ENCODE data around the gene ENTPD6. TPM values are rescaled to one million over a fixed set of nuclear protein-coding genes. Genes with fewer than 3 reads are reported as not detected.

Gene ENTPD6
- total RNA-seq, 1 experiment from 2014 or later = 62.4 TPM

DNA sequence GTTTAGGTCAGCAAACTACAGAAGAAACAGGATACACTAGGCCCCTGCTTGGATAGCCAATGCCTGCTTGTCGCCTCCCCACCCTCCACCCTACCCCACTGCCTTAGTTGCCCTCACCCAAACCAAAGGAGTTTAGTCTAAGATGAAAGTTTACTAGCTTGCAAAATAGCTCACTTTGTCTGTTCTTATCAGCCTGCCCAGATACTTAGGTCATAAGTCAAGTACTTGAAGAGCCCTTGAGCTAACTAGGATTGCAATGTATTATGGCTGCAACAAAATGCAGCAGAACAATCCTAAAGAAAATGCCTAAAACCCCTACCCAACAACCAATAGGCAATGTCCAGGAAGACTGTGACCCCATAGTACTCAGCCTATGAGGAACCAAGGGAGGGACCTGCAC lies 7.3 kb upstream of the ENTPD6 start:
- DNase-seq (ENCODE audit: low spot score) = no peak

DNA sequence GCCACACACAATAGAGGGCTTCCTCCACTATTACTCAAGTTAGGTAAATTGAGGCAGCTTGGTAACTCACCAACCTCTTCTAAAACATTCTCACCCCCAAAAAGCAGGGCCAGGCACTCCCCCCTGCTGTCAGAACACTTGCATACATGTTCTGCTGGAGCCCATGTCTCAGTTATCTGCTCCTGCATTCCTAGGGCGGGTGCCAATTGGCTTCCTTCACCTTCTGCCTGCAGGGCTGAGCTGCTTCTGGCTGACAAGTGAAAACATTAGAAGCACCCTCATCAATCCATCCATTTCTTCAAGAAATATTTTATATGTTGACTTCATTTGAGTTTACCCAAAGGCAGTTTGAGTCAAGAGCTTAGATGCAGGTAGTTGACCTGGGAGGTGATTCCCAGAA lies 4.5 kb upstream of the ENTPD6 start:
- no peak for DNase-seq (ENCODE audit: low spot score)

DNA sequence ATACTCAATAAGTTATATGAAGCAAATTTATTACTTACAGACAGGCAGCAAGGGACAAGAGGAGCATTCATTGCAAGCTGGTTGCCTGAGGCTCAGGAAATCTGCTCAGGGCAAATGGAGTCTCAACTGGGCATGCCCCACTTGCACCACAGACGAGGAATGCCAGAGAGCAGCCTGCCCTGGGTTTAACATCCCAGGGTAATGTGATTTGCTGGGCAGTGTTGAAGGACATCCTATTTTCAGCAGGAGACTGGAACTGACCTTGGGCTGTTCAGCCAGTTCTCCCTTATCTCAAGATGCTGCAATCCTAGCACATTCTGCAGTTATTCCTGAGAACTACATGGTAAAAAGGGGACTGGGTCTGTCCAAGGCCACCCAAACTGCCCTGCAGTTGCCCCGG lies 3.8 kb upstream of the ENTPD6 start:
- no peak for DNase-seq (ENCODE audit: low spot score)

DNA sequence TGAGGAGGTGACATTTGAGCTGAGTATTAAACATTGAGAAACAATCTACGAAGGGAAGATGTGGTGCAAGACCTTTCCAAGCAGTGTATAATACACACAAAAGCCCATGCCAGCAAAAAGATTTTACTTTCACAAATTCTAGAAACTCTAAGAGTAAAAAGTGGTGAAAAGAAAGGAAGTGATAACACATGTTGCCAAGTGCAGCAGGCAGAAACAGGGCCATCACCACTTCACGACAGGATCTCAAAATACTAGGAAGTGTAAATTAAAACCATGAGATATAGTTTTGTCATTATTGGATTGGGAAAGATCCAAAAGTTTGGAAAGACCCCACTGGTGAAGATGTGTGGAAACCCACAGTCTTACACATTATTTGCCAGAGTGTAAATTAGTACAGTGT lies 1.7 kb upstream of the ENTPD6 start:
- DNase-seq (ENCODE audit: low spot score) = no peak

DNA sequence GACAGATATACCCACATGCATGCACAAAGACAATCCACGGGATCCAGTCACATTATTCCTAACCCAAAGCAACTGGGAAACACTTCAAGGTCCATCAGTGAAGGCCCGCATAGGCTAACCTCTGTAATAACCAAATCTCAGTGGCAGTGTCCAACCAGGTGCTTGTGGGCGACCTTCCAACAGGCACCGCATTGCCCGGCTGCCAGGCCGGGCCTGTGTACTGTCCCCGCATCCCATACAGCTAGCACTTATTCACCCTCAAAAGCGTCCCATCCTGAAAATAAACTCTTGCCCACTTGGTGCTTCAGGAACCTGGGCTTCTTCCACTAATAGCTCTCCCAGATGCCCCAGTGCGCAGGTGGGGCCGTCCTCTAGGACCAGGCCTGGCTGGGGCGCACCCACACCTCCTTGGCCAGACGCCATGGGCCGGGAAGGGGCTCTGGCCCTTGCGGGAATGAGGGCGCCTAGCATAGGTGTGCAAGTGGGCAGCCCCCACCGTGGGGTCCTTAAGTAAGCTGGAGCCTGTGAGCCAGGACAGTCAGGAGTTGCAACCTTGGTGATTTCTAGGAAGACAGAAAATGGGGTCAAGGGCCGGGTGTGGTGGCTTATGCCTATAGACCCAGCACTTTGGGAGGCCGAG lies 1.1 kb upstream of the ENTPD6 start:
- no peak for DNase-seq (ENCODE audit: low spot score)

DNA sequence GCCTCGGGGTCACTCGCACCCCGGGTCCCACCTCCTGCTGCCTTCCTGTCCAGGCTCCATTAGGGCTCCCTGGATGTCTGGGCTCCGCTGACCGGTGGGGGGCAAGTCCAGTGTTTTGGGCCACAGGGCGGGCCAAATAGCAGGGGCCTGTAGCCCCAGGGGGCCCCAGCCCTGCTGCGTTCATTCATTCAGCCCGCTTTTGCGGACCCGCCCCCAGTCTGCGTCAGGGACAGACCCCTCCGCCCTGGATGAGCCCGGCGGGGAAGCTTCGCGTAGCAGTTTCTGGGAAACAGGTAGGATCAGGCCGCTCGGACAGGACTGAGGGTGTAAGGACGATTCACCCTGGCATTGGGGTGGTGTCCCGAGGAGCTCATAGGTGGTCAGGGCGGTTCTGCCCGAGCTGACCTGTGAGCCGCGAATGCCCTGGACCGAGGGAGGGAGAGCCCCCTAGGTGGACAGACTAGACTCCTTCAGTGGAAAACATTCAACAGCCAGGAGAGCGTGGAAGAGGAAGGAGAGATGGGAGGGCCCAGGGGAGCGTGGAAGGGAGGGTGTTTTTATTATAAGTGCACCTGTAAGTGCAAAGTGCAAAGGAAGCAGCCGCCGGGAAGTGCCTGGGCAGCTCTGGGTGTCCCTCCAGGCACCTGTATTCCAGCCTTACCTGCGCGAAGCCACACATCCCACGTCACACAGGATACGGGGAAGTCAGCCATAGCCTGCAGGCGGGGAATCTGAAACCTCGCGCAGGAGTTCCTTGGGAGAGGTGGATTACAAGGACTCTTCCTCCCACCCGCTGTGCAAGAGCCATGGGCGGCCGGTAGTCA lies 662 bp downstream of the ENTPD6 start:
- peak; percentile 22 for DNase-seq (ENCODE audit: low spot score)

DNA sequence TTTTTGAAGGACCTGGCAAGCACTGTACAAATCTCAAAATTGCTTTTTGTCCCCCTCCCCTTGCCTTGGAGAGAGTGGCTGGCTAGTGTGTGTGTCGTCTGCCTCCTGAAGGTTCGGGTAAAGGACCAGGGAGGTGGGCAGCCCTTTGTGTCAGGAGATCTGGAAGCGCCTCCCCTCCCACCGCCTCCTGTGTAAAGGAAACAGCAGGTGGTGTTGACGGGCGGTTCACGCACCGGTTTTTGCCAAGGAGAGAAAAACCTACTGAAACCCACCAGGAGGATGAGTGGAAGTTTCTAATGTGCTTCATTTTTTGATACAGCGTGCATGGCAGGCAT lies 1.2 kb downstream of the ENTPD6 start:
- DNase-seq (ENCODE audit: low spot score) = no peak

DNA sequence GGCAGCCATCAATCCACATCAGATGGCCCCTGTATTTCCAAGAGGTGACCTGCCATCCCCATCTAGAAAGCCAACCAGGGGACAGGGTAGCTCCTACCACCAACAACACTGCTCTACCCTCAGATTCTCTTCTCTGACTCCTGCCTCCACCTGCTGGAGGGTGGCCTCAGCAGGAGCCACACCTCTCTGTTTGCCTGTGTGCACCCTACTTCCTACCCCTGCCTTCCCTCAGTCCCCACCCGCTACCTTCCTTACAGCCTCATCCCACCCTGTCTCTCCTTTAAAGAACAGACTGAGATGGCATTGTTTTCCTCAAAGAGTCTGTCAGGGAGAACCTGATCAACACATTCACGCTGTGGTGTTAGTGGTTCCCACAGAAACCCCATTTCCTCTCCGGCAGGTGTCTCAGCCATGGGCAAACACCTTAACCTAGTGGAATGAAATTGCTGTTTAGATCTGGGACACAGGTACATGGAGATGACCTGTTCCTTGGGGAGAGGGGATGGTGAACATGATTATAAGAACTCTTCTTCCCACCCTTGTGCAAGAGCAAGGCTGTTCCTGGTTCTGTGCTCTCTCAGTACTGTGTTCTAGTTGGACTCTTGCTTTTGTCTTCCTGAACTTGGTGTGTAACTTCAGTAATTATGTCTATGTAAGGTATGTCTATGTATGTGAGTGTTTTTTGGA lies 1.8 kb downstream of the ENTPD6 start:
- no peak for DNase-seq (ENCODE audit: low spot score)

DNA sequence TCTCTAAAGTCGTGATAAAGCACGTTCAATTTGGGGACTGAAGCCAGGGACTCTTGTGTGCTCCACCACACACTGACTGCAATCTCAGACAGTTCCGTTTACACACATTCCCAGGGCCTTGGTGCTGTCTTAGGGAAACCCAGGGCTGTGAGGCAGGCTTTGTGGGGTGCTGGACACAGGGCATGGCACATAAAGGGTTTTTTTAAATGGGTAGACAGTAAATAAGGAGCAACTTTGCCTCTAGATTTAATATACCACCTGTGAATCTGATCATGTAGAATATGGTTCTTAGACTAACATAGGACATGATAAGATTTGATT lies 2.3 kb downstream of the ENTPD6 start:
- DNase-seq (ENCODE audit: low spot score) = no peak

DNA sequence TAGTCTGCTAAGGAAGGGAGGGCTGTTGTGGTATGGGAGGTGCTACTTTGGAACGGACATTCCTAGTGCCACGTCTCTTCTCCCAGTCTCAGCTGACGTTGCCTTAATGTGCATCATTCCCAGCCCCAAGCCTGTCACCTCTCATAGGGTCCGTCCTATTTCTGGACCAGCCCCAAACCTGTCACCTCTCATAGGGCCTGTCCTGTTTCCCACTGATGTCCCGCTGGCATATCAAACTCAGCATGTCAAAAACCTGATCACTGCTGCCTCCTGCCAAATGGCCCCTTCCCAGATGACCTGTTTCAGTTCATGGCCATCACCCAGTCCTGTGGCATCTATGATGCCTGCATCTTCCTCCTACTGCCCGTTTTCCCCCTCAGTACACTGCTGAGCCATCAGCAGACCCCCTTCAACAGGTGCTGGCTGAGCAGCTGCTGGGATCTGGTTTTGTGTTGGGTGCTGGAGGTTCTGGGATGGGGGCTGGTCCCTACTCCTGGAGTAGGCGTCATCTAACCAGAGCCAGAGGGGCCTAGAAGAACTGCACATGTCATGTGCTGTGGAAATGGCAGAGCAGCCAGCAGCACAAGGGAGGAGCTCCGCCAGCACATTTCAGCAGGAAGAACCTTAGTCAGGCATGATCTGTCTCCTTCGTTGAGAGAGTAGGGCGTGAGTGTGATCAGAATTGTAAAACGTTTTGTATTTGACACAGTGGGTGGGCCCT lies 3.3 kb downstream of the ENTPD6 start:
- no peak for DNase-seq (ENCODE audit: low spot score)

DNA sequence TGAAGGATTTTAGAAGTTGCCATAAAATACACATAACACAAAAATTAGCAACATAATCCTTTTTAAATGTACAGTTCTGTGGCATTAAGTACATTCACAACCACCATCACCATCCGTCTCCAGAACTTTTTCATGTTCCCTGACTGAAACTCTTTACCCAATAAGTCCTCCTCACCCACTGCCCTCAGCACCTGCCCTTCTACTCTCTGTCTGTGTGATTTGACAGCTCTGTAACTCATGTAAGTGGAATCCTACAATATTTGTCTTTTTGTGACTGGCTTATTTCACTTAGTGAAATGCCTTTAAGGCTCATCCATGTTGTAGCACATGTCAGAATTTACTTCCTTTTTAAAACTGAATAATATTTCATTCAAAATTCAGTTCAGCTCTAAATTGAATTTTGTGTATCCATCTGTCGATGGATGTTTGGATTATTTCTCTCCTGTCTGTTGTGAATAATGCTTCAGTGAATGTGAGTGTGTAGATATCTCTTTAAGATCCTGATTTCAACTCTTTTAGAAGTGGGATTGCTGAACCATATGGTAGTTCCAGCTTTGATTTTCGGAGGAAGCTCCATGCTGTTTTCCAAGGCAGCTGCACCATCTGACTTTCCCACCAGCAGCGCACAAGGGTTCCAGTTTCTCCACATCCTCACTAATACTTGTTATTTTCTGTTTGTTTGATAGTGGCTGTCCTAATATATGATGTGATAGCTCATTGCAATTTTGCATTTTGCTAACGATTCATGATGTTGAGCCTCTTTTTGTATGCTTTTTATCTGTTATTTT lies 4.2 kb downstream of the ENTPD6 start:
- no peak for DNase-seq (ENCODE audit: low spot score)

DNA sequence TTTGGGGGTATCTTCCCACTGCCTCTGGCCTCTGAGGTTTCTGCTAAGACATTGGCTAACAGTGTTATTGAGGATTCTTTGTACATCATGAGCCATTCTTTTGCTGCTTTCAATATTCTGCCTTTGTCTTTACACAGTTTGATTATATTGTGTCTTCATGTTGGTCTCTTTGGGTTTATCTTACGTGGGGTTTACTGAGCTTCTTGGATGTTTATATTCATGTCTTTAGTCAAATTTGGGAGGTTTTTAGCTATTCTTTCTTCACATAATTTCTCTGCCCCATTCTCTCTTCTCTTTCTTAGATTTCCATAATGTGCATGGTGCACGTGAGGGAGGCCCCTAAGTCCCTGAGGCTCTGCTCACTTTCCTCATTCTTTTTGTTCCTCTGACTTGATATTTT lies 7.6 kb downstream of the ENTPD6 start:
- no peak for DNase-seq (ENCODE audit: low spot score)

DNA sequence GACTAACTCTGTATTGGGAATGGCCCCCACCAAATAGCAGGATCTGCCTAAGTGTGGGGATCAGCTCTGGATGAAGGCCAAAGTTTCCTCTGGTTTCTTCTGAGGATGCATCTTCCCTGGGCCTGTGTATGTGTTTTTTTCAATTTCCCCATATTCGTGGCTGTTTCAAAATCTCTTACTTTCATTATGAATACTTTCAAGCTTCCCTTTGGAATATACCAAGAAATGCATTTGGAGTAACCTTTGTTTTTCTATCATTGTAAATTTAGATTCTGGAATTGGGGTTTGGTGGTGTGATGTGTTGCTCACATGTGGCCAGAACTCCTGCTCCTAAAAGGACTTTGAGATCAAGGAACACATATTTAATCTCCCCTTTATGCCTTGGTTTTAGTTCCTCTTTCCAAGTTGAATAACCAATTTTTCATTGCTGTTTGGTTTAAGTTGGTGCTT lies 8.4 kb downstream of the ENTPD6 start:
- DNase-seq (ENCODE audit: low spot score) = no peak

DNA sequence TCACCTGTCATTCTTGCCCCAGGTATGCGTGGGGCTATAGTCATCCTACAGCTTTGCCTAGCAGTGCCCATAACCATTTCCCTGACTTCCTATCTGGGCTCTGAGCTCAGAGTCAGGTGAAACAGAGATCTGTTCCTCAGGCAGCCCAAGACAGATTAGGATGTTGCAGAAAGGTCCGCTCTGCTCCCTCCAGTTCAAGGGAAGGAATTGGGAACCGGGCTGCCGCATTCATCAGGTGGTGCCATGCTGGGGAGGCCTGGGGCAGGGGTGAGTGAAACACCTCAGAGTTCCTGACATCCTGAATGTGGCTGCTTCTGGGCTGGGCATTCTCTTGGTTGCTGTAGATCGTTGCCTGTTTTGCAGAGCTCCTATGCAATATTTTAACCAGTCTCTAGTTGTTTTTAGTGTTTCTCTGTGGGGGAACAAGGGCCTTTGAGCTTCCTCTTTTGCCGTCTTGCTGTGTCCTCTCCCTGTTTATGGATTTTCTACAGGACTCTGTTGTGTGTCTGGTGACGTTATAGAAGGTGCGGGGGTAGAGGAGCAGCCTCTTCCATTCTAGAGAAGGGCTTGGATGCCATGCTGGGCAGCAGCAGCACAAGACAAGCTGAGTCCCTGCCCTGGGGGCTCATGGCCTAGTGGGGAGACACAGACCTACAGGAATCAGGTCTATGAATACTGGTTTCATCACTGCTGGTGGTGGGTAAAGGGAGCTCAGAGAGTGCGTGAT lies 9.2 kb downstream of the ENTPD6 start:
- DNase-seq (ENCODE audit: low spot score) = no peak

DNA sequence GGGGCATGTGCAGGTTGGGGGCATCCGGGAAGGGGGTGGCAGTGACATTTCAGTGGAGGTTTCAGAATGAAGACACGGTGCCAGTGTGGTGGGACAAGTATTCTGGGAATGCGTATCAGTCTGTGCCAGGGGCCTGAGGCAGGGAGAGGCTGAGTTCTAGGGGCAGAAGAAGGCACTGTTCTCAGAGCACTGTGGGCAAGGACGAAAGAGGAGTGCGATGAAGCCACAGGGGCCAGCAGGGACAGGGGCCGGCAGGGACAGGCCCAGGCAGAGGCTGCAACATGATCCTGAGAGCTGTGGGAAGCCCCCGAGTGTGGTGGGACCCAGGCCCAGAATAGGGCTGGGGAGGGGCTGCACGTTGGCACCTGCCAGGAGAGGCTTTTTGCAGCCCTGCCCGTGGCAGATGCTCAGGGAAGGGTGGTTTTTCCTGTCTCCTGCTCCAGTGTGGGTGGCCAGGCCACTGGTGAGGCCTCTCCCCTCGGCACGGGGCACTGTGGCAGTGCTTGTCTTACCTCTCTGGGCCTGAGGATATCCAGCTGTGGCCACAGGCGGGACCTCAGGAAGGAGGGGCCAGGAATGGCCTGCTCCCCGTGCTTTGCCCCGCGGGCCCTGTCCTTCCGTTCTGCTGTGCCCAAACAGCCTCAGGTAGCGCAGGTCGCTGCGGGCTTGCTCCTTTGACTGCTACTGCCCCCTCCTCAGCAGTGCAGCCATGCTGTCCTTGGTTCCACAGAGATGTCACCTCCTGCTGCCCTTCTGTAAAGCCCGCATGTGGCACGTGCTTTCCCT lies 10.0 kb downstream of the ENTPD6 start:
- no peak for DNase-seq (ENCODE audit: low spot score)

DNA sequence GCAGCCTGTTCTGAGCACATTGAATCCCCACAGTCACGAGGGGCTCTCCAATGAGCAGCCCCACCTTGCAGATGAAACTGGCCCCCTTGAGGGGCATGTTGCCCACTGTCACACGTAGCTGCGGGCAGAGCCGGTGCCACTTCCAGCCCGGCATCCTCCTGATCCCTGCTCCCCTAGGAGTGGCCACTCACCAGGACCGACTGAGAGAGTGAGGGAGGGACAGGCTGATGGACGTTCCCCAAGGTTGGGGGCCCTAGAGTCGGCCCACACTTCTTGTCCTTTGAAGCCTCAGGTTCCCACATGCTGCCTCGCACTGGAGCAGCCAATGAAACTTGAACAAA lies 10.5 kb downstream of the ENTPD6 start:
- DNase-seq (ENCODE audit: low spot score) = no peak

DNA sequence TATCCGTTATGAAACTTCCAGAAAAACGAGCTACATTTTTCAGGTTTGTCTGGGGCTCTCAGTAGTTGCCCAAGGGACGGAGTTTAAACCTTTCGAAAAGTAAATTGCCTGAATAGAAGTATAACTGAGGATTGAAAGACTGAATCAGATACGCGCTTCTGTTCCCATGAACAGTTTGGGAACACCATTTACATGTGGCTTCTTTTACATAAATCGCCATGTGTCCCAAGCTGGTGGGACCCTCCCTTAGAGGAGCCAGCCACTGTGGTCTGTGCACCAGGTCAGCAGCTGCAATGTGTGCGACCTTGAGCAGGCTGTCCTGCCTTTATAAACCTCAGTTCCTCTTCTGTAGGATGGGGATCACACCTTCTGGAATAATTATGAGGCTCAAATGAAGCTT lies 11.0 kb downstream of the ENTPD6 start:
- no peak for DNase-seq (ENCODE audit: low spot score)

DNA sequence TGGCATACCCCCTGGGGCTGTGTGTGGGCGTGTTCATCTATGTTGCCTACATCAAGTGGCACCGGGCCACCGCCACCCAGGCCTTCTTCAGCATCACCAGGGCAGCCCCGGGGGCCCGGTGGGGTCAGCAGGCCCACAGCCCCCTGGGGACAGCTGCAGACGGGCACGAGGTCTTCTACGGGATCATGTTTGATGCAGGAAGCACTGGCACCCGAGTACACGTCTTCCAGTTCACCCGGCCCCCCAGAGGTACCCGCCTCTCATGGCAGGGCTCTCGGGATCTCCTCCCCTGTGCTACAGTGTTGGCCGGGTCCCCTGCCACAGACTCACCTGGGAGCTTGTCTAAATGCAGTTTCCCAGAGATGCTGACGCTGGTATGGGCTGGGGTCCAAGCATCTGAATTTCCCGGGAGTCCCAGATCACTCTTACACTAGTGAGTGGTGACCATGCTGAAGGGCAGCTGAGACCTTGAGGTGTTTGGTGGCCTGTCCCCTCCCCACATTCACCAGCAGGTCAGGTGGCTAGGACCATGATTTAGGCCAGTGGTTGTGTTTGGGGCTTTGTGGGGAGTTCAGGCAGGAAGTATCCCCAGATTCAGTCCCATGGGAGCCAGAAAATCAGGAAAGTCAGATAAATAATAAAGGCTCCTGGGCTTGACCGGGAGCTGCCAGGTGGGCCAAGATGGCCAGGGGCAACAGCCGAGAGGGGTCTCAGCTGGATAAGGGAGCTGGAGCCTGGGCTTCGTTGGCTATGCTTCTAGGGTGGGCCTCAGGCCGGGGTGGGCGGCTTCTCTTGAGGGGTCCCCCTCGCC lies 11.8 kb downstream of the ENTPD6 start:
- DNase-seq (ENCODE audit: low spot score) = no peak

DNA sequence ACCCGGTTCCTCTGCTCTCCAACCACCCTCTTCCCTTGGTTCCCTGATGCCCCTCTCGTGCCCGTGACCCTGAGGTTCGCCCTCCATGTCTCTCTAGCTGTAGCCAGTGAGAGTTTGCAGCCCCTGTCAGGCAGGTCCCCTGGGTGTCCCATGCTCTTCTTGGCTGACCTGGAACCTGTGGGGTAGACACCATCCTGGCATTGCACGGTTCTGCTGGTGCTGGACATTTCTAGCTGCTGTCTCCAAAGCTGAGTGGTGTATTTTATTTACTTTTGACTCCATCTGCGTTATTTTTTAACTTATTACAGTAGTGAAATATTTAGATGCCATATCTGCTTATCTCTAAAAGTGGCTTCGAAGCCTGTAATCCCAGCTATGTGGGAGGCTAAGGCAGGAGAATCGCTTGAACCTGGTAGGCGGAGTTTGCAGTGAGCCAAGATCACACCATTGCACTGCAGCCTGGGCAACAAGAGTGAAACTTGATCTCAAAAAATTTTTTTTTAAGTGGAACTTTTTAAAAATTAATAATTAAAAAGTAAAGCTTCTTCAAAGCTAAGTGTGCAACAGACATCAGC lies 12.5 kb downstream of the ENTPD6 start:
- DNase-seq (ENCODE audit: low spot score) = no peak
